Measurements from ENCODE around the gene SERGEF.
A peak's percentile ranks its signal among the peaks of the same experiment; 100 is the strongest.

The SERGEF gene

GRCh38 chr11:17838102-17838501, 174.7 kb downstream of the SERGEF start:
- no peak for DNase-seq
- intact Hi-C loops (cut with DNase I): no loop called here

GRCh38 chr11:17831883-17832282, 181.0 kb downstream of the SERGEF start:
- intact Hi-C loops (cut with DNase I): no loop called here
- DNase-seq: no peak

GRCh38 chr11:17831228-17831627, 181.6 kb downstream of the SERGEF start:
- DNase-seq: no peak
- intact Hi-C loops (cut with DNase I): no loop called here

- peak in 9 of 10 donors; percentile 21 to 95 (median 70) for DNase-seq
- intact Hi-C loops (cut with DNase I): no loop called here
These were observed 184.5 kb downstream of the SERGEF start for GRCh38 chr11:17828311-17828751.

DNA sequence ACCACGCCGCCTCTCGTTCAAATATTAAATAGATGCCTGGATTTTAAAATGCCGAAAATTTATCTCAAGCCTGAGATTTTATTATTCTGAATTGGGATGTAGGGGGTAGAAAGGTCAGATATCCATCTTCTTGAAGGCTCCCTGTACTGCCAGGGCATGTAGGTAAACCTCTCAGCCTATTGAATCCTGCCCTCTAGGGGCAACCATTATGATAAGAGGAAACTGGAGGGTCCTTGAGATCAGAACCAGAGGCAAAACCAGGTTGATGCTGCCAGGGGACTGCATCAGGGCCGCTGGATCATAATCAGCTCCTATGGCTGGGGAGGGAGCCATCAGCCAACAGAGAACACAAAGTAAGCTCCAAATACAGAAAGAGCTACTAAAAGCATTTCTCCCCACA, 185.8 kb downstream of the SERGEF start:
- intact Hi-C loops (cut with DNase I): no loop called here
- no peak for DNase-seq

GRCh38 chr11:17822401-17822781, 190.5 kb downstream of the SERGEF start:
- no peak for DNase-seq
- intact Hi-C loops (cut with DNase I): no loop called here

- intact Hi-C loops (cut with DNase I): no loop called here
These were observed 191.0 kb downstream of the SERGEF start for GRCh38 chr11:17821648-17822400.

GRCh38 chr11:17816232-17816931, 196.5 kb downstream of the SERGEF start:
- intact Hi-C loops (cut with DNase I): no loop called here
- no peak for DNase-seq

More at GRCh38 chr11:17821648-17822400, 191.0 kb downstream of the SERGEF start:
- DNase-seq: no peak

DNA sequence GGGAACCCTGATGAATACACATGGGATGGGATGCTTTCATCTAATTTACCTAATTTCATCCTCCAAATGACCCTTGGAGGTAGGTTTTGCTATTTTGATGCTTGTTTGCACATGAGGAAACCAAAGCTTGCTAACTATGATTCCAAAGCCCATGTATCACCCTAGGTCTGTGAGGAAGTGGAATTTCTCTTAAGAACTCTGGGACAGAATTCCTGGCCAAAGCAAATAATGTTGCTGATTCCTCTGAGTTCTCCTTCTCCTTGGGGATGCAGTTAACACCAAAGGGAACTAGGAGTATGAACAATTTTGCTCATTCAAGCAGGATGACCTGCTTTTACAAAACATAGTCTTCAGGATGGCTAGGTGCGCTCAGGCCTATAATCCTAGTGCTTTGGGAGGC, 198.3 kb downstream of the SERGEF start:
- intact Hi-C loops (cut with DNase I): no loop called here
- DNase-seq: no peak

GRCh38 chr11:17813391-17814059, 199.3 kb downstream of the SERGEF start:
- DNase-seq: no peak
- intact Hi-C loops (cut with DNase I): no loop called here

- intact Hi-C loops (cut with DNase I): no loop called here
- no peak for DNase-seq
These were observed 200.0 kb downstream of the SERGEF start for GRCh38 chr11:17812865-17813187.

DNA sequence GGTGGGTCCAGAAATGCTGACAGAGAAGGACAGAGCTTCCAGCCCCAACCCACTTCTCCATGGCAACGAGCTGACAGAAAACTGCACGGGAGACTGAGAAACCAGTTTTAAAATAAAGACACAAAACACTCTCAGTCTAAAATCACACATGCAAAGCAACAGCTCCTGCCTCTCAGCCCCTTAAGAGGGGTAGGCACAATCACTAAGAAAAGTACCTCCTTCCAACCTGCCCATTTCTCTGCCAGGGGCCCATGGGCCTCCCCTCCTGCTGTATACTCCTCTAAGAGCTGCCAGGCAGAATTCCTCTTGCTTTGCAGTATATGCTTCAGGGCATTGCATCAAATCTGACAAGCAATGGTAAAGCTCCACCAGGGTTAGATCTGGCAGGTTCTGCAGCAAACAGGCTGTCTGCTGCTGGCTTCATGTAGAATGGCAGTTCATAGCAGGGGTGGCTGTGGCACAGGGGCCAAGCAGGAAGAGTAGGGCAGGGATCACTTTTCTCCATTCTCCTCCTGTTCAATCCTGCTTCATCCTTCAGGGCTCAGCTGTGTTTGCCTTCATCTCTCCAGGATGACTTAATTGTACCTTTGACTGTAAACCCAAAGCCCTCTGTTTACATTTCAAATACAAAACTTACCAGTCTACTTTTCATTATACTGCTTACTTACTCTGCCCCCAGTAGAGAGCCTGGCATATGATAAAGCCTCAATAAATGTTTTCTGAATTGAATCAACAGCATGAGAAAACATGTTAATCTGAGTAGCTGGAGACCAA, 200.6 kb downstream of the SERGEF start:
- intact Hi-C loops (cut with DNase I): no loop called here

DNA sequence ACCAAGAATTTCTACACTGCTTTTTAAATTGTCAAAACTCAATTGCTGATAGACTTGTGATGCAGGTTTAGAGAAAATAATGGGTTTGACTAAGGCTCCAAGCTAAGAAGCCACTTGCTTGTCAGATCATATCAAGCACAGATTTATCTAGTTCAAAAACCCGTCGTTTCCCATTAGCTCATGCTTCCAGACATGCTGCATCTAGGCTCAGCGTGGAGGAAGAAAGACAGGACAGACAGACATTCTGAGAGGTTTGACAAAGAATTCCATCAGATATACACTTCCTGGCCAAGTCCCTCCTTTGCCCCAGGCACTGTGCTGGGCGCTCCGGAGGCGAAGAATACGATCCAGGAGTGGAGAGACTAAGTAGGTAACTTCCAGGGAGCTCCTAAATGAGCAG, 201.5 kb downstream of the SERGEF start:
- DNase-seq: no peak
- intact Hi-C loops (cut with DNase I): no loop called here

More for the DNA sequence above, 200.6 kb downstream of the SERGEF start:
- DNase-seq: peak in 1 of 10 donors; percentile 84

- intact Hi-C loops (cut with DNase I): no loop called here
- DNase-seq: peak in 1 of 10 donors; percentile 40
These were observed 202.1 kb downstream of the SERGEF start for GRCh38 chr11:17810746-17811145.

- intact Hi-C loops (cut with DNase I): no loop called here
- no peak for DNase-seq
These were observed 202.8 kb downstream of the SERGEF start for GRCh38 chr11:17810041-17810440.

GRCh38 chr11:17807034-17807433, 205.8 kb downstream of the SERGEF start:
- intact Hi-C loops (cut with DNase I): no loop called here
- peak in 1 of 10 donors; percentile 82 for DNase-seq

GRCh38 chr11:17805873-17806272, 207.0 kb downstream of the SERGEF start:
- intact Hi-C loops (cut with DNase I): no loop called here
- peak in 1 of 10 donors; percentile 54 for DNase-seq

DNA sequence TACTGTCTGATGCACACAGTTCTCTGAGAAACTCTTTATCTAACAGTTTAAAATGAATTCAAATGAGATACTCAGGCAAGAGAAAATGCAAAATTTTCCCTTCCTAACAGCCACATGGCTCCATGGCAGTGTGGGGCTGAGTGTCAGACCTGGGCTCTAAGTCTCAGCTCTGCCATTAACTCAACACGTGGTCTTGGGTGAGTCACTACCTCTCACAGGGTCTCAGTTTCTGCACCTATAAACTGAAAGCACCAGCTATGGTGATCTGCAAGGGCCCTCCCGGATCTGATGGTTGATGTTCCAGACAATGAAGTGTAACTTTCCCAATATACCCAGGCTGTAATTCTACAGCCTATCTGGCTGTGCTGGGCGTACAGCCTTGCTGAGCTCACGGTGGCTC, 207.8 kb downstream of the SERGEF start:
- intact Hi-C loops (cut with DNase I): no loop called here
- peak in 1 of 10 donors; percentile 30 for DNase-seq

- intact Hi-C loops (cut with DNase I): no loop called here
- DNase-seq: peak in 1 of 10 donors; percentile 69
These were observed 209.0 kb downstream of the SERGEF start for GRCh38 chr11:17803754-17804334.

DNA sequence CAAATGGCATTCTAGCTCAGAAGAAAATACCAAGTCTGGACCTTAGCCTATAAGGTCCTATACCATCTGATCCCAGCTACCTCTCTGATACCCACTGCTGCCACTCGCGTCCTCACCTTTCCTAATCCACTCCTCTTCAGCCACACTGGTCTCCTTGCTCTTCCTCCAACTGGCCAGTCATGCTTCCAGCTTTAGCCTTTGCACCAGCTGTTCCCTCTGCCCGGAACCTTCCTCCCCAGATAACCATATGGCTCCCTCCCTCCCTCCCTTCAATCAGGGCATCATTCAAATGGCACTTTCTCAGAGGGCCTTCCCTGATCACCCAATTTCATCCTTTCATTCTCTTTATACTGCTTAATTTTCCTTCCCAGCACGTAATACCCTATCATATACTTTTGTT, 210.4 kb downstream of the SERGEF start:
- intact Hi-C loops (cut with DNase I): no loop called here
- DNase-seq: peak in 1 of 10 donors; percentile 45

Data from posterior cingulate gyrus (tissue), 11 donors.